CD4-positive, alpha-beta T cell treated with Interleukin-10 for 1 hour (primary cell): ENCODE measurements around the gene GOLGA6L2.
"Not testable (repeated sequence)": the region's sequence is repeated elsewhere in the genome, so short reads cannot be mapped to it uniquely, and the experiment has no call there.

ENCODE experiments used
- DNase-seq: peaks from one replicate; pipeline ENCODE4 v3.0.0-alpha.2; 2020

The GOLGA6L2 gene, protein sequence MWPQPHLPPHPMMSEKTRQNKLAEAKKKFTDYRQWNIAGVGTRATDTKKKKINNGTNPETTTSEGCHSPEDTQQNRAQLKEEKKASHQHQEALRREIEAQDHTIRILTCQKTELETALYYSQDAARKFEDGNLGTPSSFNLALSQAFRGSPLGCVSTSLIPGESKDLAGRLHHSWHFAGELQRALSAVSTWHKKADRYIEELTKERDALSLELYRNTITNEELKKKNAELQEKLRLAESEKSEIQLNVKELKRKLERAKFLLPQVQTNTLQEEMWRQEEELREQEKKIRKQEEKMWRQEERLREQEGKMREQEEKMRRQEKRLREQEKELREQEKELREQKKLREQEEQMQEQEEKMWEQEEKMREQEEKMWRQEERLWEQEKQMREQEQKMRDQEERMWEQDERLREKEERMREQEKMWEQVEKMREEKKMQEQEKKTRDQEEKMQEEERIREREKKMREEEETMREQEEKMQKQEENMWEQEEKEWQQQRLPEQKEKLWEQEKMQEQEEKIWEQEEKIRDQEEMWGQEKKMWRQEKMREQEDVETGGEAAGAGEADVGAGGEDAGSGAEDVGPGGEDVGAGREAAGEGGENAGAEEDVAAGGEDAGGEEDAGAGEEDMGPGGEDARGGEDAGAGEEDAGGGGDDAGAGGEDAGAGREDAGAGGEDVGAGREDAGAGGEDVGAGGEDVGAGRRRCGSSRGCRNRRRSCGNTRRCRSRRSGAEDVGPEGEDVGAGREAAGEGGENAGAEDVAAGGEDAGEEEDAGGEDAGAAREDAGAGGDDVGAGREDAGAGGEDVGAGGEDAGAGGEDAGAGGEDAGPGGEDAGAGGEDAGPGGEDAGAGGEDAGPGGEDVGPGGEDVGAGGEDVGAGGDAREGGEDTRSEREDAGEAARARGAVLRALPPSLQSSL

DNA sequence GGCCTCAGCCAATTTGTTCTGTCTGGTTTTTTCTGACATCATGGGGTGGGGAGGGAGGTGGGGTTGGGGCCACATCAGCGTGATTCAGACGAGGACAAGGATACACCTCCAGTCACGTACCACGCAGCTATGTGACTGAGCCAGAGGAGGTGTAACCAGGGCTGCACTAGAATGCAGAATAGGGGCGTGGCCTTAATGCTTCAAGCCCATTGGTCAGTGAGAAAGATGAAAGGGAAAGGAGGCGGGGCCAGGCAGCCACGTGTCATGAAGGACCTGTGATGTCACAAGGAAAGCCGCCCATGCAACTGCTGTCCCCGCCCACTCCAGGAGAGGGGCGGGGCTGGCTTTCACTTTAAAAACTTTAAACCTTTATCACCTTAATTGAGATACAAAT is at the start of gene GOLGA6L2:
TSS of gene GOLGA6L2 (minus strand) at position 137 of the 394 bp plus-strand sequence. CDS start at position 75, 62 bp downstream.
- DNase-seq, result no peak

DNA sequence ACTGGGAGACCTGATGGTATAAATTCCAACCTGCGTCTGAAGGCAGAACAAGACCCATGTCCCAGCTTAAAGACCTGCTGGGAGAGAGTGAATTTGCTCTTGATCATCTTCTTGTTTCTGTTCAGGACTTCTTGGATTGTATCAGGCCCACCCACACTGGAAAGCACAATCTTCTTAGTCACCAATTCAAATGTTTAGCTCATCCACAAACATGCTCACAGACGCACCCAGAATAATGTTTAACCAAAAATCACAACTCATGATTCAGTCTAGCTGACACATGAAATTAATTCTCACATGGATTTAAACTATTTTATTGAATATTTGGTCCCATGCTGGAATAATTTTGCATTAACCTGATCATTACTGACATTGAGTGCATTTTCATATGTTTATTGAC is 37.8 kb upstream of the GOLGA6L2 start:
- no peak for DNase-seq

DNA sequence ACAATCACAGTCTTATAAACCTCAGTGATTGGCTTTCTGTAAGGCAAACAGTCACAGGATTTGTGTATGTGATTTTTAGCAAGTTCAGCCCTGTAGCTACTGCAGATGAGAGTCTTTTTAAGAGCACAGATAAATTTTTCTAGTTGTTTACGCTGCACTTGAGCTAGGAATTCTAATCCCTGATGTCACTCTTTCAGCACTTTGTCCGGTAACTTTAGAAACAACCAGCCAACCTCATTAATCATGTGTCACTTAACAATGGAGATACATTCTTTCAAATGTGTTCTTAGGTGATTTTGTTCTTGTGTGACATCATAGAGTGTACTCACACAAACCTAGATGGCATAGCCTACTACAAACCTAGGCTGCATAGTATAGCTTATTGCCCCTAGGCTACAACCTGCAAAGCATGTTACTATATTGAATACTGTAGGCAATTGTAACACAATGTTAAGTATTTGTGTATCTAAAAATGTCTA is 36.8 kb upstream of the GOLGA6L2 start:
- no peak for DNase-seq

DNA sequence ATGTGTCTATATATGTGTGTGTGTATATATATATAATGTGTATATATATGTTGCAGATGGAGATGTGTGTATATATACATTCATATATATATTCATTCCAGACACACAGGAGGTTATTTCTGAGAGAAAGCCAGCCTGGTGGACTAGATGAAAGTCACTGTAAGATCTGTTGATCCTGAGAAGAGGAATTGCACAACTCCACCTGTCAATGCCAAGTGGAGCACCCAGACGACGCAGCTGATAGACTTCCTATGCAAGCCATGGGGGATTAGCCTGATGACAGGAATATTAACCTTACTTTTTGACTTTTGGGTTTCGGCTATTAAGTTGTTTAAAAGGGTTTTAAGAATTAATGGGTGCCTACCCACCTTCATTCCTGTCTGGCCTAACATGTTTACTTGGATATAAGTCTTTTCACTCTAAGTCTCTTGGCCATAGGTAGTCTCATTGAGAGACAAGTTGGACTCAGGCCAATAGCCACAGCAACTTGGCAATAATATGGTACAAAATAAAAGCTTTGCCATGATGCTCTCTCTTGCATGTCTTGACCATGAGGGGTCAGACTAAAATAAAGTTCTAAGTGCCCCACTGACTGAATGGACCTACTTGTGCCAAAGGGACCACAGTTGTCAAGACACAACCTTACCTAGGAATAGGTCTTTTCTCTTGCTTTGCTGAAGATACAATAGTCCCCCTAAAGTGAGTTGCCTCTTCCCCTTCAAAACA is 35.9 kb upstream of the GOLGA6L2 start:
- no peak for DNase-seq

DNA sequence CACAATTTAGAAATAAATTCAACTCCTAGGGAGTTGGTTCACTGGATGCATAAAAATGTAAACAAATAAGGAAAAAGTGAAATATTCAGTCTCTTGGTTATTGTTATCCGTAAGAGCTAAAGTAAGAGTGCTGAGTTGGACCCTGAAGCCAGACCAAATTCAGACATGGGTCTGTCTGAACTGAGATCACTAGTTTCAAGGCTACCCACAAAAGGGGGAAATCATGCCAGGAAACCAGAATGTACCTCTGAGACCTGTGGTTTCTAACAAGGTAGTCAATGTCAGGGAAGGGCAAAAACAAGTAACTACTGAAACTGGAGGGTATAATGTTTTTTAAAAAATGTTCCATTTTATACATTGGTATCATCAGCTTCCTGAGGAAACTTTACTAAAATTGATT is 35.2 kb upstream of the GOLGA6L2 start:
- DNase-seq, result no peak

DNA sequence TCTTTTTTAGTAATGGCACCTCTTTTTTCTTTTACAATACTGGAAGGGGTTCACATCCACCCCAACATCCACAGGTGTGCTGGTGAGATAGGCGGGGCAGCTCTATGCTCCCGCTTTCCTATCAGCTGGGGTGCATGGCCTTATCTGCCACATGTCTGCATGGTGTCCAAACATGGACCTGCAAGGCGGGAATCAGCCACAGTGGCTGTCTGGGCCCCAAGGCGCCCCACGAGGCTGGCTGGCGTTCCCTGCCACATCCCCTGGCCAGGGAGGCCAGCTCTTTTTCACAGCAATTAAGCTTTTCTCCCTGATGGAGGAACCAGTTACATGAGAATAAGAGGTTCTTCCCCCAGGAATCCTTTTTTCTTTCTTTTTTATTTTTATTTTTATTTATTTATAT is 30.9 kb upstream of the GOLGA6L2 start:
- DNase-seq, result no peak

DNA sequence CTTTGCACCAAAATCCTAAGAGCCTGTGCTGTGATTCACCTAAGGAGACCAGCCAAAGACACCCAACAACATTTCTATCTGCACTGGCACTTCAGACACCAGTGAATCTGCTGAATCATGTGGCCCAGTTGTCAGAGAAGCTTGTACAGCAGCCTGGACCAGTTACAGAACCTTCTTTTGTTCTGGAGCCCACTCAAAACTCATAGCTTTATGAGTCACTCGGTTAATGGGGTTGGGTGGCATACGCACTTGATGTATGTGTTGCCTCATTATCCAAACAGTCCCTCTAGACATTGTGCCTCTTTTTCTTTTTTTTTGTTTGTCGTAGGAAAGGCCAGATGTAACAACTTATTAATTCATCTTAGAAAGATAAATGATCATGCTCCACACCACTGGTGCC is 25.6 kb upstream of the GOLGA6L2 start:
- DNase-seq, result no peak

DNA sequence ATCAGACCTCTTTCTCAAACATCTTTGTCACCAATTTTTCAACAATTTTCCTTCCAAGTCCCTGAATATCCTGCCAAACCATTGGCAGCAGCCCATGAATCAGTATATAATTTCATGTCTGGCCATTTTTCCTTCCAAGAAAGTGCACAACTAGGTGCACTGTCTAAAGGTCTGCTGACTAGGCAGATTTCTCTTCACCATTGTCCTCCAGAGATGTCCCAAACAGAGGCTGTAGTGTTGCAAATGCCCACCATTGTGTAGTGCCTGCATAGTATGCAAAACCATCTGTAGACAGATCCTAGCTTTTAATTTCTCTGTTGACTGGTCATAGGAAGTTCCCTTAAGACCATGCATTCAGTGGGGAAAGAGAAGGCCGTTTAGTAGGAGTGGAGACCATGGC is 25.0 kb upstream of the GOLGA6L2 start:
- DNase-seq, result no peak

DNA sequence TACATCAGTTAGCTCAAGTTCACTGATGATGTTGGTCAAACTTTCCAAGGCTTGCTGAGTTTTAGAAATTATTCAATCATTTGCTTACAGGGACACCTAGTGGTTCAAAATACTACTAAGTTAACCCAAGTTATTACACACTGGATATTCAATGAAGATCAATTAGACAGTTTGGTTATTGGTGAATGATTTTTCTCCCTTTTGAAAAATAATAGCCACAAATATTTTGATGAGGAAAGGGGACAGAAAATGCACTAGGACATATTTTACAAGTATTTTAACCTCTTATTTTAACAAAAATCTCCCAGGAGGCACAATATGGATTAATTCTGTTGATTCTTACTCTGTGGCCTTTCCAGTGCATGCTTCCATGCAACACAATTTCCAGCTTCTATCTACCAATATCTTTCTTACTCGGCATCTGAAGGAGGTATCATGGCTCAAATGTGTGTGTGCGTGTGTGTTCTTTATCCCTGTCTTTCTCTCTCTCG is 20.1 kb upstream of the GOLGA6L2 start:
- DNase-seq, result no peak

DNA sequence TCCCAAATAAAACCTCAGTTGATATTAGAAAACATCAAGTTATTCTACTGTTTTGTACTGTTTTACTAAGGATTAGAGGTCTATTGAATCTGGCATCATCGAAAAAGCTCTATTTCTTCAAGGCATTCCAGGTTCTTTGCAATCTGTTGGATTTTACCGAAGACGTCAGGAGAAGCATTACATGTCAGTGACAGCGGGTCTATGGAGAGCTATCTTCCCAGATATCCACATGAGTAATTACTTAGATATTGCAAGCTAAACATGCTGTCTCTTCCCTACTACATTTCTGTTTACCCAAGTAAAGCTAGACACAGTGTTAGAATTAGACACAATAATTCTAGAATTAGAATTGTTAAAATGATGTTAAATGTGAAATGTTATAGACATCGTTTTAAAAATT is 10.8 kb upstream of the GOLGA6L2 start:
- DNase-seq, result no peak

DNA sequence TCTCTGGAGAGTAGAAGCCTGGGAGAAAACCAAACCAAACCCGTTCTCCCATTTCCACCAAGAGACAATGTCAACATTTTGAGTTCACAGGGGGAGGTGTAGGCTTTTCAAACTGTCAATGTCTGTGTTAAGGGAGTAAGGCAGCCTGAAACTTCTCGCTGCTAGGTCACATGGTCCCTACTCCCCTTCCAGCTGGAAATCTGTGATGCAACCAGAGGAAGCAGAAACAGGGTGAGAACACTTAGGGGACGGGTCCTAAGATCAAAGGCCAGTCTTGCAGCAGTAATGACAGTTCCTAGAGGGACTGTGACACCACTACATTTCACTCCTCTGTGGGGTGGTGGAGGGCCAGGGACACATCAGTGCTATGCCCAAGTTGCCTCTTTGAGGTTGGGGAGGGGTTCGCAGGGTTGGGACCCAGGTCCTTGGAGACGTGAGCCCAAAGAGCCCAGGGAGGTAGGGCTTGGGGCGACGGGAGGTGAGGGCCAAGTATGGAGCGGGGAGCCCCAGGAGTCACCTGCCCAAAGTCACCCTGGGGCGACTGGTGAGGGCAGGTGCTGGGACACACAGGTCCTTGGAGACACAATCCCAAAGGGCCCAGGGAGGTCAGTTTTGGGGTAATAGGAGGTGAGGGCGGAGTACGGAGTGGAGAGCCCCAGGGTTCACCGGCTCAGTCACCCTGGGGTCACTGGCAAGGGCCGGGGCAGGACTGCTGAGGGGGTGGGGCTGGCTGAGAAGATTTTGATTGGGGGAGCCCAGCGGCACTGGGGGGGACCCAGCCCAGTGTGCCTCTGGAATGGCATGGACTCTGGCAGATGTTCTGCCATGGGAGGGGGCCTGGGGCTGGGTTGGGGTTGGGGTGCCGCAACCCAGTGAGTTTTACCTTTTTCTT is 582 bp downstream of the GOLGA6L2 start:
- no peak for DNase-seq

DNA sequence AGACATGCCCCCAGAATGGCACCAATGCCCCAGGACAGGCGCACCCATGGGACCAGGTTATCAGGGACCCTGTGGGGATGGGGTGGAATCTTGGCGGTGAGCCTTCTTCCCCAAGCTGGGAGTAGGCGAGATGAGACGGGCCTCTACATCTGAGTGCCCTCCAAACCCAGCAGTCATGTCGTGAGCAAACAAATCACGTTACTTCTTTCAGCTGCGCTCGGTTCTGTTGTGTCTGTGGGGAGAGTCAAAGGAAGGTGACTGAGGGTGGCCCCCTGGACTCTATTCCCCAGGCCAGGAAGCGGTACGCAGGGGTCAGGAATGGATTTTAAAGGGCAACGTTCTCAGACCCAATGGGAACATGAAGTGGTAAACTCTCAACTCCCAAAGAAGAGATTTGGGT is 2.8 kb downstream of the GOLGA6L2 start:
- DNase-seq, result no peak

DNA sequence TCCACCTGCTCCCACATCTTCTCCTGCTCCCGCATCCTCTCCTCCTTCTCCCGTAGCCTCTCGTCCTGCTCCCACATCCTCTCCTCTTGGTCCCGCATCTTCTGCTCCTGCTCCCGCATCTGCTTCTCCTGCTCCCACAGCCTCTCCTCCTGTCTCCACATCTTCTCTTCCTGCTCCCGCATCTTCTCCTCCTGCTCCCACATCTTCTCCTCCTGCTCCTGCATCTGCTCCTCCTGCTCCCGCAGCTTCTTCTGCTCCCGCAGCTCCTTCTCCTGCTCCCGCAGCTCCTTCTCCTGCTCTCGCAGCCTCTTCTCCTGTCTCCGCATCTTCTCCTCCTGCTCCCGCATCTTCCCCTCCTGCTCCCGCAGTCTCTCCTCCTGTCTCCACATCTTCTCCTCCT is 5.8 kb downstream of the GOLGA6L2 start:
- no peak for DNase-seq

DNA sequence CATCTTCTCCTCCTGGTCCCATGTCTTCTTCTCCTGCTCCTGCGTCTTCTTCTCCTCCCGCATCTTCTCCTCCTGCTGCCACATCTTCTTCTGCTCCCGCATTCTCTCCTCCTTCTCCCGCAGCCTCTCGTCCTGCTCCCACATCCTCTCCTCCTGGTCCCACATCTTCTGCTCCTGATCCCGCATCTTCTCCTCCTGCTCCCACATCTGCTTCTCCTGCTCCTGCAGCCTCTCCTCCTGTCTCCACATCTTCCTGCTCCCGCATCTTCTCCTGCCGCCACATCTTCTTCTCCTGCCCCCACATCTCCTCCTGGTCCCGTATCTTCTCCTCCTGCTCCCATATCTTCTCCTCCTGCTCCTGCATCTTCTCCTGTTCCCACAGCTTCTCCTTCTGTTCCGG is 6.4 kb downstream of the GOLGA6L2 start:
- DNase-seq, result no peak

DNA sequence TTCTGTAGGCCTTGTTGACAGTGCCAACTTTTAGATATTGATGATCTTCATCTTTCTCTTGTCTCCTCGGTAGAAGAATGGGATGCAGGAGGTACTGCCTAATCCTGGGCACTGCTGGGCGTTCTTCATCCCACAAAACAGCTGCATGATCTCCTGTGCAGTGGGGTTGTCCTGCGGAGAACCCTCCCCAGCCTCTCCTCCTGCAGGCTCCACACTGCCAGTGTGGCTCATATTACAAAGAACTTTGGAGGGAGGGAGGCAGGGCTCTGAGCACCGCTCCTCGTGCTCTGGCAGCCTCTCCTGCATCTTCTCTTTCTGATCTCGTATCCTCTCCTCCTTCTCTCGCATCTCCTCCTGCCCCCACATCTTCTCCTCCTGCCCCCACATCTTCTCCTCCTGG is 7.5 kb downstream of the GOLGA6L2 start:
- no peak for DNase-seq

DNA sequence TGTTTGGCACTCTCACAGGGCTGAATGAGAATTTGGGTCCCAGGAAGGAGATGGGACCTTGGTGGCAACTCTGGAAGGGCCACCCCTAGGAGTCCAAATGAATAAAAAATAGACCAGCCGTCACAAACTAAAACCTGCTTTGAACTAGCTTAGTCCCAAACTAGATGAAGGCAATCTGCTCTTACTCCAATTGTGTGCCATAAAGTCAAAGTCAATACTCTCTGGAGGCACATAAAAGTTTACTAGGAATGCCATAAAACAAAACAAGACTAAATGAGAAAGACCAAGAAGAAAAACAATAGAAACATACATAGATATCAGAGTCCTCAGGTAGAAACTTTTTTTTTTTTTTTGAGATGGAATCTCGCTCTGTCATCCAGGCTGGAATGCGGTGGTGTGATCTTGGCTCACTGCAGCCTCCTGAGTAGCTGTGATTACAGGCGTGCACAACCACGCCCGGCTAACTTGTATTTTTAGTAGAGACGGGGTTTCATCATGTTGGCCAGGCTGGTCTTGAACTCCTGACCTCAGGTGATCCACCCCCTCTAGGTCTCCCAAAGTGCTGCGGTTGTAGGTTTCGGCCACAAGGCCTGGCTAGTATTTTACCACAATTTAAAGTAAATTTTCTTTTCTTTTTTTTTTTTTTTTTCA is 8.1 kb downstream of the GOLGA6L2 start:
- no peak for DNase-seq

DNA sequence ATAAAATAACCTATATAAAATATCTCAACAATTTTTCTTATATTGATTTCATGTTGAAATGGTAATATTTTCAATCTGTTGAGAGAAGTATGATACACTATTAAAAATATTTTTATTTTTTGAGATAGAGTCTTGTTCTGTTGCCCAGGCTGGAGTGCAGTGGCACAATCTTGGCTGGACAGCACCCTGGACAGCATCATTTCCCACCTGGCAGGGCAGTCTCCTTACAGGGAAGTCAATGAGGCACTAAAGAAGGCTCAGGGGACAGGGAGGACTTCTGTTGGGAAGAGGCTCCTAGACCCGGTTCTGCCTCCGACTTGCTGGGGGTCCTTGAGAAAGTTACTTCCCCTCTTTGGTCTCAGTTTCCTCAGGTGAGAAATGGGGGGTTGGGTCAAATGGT is 9.4 kb downstream of the GOLGA6L2 start:
- DNase-seq, result no peak

DNA sequence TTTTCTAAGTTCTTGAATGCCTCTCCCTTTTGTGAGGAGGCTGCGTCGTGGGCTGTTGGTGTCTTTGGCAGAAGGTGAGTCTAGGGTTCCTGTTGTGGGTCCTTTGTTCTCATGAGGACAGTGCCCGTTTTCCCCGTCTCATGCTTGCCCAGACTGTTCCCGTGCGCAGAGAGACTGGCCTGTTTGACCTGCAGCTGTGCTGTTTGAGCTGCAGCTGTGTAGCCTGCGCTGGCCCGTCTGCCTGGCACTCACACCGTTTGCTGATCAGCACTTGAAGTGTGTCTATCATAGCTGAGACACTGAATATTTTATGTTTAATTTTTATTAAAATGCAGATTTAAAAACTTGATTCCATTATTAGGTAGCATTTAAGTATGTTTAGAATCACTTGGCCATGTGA is 9.9 kb downstream of the GOLGA6L2 start:
- no peak for DNase-seq

DNA sequence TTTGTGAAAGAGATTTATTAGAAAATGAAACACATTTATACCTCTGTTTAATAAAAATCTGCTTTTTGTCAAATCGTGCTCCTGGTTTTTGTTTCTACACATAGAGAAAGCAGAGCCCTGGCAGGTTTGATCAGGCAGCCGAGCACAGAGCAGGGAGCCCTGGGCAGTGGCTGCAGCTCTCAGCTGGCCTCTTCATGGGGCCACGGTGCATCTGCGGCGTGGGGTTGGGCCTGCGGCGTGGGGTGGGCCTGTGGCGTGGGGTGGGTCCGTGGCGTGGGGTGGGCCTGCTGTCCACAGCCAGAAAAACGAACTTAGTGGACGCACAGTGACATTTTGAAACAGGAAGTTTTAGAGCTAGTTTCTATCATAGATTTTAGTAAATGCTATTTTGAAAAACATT is 10.6 kb downstream of the GOLGA6L2 start:
- no peak for DNase-seq

DNA sequence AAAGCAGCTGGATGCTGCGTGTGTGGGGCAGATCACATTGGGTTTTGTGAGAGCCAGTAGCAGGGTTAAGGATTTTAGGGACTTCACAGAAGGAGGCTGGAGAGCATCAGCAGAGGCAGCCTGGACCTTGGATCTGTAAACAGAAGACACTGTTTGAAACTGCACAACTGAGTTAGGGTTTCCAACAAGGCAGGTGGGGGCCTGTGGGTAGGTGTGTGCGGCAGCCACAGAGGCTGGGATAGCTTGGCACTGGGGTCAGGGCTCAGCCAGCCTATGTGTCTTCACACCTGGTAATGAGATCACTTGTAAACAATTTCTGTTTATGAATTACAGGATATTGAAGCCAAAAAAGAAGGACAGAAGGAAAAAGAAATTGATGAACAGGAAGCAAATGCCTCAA is 12.3 kb downstream of the GOLGA6L2 start:
- DNase-seq, result not testable (repeated sequence)

DNA sequence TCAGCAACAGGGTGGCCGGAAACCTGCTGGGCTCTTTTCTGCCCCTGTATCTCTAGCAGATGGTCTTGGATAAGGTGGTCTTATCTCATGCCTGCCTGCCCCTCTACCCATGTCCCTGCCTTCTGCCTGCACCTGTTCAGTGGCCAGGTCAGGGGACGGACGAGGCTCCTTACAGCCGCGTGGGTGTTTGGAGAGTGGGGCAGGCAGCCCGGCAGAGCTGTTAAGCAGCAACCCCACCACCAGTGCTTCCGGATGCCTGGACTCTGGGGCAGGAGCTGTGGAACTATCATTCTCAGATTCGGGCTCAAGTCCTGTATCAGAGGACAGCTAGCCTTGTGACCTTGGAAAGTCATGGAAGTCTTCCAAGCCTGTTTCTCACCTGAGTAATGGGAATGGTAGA is 21.7 kb downstream of the GOLGA6L2 start:
- DNase-seq, result not testable (repeated sequence)
